Activated CD8-positive, alpha-beta memory T cell treated with anti-CD3 and anti-CD28 coated beads, Interleukin-2, amount 50 U/mL, for 24 hours (primary cell): Measurements from ENCODE around the gene CHD5.

Experiments
- DNase-seq: peaks from one replicate; pipeline ENCODE4 v3.0.0-alpha.2; 2020; ENCODE audit errors: extremely low read depth

Gene CHD5

DNA sequence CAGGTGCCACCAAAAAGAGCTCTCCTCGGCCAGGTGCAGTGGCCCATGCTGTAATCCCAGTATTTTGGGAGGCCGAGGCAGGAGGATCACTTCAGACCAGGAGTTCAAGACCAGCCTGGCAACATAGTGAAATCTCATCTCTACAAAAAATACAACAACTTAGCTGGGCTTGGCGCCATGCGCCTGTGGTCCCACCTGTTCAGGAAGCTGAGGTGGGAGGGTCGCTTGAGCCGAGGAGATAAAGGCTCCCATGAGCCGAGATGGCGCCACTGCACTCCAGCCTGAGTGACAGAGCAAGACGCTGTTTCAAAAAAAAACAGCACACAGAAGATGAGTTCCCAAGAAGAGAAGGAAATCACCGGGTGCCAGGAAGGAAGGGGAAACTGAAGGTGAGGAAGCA is 67.0 kb downstream of the CHD5 start:
- DNase-seq: no peak

DNA sequence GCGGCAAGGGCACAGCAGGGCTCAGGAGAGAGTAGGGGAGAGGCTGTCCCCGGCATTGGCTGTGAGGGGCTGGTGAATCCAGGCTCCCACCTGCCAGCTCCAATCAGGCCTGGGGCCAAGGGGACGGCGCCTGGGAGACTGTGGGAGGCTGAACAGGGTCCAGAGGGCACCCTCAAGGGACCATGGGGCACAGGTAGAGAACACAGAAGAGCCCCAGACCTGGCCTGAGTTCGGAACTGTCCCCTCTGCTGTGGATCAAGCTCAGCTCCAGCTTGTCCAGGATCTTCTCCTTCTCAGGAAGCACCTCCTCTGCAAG is 67.5 kb downstream of the CHD5 start:
- DNase-seq: no peak

DNA sequence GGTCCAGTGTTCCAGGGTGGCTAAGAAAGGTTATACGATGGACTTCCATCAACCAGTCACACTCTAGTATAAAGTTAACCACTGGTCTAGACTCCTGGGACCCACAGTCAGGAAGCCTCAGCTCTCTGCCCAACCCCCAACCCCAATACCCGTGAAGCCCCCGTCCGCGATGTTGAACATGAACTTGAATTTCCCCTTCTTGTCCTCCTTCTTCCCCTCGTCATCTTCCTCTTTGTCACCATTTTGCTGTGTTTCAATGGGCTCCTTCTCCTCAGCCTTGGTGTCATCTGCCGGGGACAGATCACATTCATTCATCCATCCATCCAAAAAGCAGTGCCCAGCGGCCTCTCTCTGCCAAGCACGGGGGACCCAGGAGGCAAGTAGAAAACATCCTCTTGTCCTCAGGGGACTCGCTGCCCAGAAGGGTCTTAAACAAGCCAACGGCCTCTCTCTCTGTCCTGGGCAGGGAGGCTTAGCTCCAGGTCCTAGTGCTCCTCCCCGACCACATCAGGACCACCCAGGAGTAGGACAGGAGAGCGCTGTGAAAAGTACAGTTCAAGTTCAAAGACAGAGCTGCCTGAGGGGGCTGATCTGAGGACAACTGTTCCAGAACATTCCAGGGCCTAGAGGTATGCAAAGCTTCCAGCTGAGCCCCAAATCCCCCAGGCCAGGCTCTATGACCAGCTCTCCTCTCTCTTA is 68.0 kb downstream of the CHD5 start:
- no peak for DNase-seq

DNA sequence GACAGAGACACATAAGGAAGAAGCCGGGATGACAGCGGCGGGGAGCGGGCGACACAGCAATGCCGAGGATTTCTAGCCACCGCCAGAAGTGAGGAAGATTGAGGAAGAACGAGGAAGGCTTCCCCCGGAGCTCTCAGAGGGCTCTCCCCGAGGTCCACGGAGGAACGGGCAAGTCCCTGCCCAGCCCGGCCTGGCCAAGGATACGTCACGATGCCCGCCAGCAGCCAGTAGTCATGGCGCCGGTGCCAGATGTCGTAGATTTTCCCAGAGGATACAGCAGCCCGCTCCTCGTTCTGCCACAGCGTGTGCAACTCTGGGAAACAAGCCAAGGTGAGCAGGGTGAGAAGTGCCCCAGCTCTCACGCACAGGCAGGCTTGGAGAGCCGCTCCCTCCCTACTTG is 68.5 kb downstream of the CHD5 start:
- no peak for DNase-seq

DNA sequence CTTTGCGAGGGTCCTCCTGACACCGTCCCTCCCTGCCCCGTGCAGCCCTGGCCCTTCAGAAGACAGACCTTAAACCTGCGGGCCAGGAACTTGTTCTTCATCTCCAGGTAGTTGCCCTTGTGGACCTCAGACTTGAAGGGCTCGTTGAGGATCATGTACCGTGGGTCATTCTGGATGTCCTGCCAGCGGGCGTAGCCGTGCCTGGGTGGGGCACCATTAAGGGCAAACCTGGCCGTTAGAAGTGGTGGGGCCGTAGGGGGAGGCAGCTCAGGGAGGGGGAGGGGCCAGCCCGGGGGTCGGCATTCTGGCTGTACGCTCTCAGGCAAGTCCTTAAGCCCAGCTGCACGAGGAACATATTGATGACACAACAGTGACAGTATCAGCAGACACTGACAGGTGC is 69.8 kb downstream of the CHD5 start:
- DNase-seq: no peak

DNA sequence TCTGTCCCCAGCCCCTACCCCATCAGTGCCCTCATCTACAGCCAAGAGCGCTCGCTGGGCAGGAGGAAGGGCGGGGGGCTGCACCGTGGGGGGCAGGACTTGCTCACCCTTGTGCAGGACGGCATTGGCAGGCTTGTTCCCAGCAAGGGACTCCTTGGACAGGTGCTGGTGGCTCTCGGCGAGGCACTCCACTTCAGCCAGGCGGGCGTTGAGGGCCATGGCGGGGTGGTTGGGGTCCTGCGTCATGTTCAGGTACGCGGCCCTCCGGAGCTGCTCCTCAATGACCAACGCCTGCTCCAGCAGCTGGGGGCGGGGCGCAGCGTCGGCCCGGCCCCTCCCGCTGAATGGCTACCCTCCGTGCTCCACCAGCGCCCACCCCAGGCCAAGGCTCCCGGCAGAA is 70.4 kb downstream of the CHD5 start:
- DNase-seq: no peak

DNA sequence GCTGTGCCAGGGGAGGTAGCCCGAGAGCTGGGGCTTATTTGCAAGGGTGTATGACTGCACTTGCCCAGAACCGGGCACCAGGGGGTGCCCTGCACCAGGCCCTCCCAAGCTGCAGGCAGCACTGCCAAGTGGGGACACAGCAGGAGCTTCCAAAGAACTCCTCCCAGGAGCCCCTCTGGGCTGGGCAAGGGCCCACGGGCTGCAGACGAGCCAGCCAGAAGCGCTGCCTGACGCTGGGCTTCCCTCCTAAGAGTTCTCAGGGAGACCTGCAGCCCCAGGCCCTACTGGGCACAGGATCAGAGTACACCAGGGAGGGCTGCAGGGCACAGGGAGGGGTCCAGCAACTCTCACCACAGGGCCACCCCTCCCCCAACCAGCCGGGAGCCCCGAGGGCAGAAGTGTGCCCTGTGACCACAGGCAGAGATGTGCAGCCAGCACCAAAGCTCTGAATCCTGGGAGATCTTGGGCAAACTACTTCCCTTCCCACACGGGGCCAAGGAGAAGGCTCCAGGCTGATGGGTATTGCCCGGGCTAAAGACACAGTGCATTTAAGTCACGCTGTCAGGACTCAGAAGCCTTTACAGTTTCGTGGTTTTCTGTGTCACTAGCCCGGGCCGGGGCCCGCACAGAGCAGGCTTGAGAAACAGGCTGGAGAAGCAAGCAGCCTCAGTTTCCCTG is 71.0 kb downstream of the CHD5 start:
- DNase-seq: no peak

DNA sequence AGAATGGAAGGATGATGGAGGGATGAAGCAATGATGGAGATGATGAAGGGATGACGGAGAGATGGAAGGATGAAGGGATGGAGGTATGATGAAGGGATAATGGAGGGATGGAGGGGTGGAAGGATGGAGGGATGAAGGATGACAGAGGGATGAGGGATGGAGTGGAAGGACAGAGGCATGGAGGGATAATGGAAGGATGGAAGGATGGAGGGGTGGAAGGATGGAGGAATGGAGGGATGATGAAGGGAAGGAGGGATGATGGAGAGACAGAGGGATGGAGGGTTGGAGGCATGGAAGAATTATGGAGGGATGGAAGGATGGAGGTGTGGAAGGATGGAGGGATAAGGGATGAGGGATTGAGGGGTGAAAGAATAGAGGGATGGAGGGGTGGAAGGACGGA is 71.6 kb downstream of the CHD5 start:
- no peak for DNase-seq

DNA sequence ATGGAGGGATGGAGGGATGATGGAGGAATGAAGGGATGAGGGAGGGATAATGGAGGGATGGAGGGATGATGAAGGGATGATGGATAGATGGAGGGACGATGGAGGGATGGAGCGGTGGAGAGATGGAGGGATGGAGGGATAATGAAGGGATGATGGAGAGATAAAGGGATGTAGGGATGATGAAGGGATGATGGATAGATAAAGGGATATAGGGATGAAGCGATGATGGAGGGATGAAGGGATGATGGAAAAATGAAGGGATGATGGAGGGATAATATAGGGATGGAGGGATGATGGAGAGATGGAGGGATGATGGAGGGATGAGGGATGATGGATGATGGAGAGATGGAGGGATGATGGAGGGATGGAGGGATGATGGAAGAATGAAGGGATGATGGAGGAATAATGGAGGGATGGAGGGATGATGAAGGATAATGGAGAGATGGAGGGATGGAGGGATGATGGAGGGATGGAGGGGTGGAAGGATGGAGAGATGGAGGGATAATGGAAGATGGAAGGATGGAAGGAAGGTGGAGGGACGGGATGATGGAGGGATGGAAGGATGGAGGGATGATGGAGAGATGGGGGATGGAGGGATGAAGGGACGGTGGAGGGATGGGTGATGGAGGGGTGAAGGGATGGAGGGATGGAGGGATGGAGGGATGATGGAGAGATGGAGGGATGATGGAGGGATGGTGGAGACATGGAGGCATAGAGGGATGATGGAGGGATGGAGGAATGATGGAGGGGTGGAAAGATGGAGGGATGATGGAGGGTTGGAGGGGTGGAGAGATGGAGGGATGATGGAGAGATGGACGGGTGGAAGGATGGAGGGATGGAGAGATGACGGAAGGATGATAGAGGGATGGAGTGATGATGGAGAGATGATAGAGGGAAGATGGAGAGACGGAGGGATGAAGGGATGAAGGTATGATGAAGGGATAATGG is 72.4 kb downstream of the CHD5 start:
- DNase-seq: no peak

DNA sequence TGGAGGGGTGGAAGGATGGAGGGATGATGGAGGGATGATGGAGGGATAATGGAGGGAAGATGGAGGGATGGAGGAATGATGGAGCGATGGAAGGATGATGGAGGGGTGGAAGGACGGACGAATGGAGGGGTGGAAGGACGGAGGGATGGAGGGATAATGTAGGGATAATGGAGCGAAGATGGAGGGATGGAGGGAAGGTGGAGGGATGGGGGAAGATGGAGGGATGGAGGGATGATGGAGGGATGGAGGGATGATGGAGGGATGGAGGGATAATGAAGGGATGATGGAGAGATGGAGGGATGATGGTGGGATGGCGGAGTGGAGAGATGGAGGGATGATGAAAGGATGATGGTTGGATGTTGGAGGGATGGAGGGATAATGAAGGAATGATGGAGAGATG is 73.1 kb downstream of the CHD5 start:
- no peak for DNase-seq

DNA sequence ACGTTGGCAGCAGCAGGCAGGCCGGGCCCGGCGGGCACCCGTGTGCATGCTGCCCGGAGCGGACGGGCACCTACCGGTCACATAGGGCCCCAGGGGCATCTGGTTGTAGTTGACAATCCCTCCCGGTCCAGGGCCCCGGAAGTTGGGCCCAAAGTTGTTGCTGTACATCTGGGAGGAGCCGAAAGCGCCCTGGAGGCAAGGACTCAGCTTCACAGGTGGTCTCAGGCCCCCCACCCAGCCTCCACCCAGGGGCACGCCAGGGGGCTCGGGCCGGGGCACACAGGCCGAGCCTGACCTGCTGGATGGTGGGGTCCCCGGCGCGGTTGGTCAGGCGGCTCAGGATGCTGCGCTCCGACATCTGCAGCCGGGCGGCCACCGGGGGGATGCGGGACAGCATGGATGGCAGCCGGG is 73.8 kb downstream of the CHD5 start:
- DNase-seq: no peak

DNA sequence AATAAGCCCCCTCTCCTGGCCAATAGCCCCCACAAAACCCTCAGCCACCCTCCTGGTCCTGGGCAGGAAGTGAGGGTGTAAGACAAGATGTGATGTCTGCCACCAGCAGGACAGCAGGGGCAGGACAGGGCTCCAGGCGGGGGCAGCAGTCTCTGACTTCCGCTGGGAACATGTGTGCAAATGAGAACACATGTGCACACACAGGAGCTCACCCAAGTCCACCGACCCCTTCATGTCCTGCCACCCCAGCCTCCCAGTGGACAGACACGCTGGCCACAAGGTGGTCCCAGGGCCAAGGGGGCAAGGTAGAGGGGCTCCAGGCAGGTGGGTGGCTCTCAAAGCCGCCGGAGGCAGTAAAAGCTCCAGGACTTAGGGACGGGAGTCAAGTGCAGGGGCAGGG is 74.4 kb downstream of the CHD5 start:
- no peak for DNase-seq

DNA sequence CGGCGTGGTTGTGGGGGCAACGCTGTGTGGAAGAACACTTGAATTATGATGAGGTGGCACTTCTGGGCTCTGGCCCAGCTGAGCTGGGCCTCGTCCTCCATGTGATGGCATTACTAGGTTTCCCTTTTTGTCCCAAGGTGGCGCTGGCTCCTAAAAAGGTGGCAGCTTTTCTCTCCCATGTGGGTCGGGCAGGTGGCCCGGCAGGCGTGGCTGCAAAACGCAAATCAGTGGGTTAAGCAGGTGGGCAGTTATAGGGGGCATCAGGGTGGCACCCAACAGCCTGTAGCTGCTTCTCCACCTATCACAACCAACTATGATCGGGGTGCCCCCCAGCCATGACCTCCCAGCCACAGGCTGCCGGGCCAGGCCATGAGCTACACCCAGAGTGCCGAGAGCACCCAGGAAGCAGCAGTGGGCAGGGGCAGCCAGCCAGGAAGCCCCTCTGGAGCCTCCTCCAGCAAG is 74.9 kb downstream of the CHD5 start:
- DNase-seq: no peak

DNA sequence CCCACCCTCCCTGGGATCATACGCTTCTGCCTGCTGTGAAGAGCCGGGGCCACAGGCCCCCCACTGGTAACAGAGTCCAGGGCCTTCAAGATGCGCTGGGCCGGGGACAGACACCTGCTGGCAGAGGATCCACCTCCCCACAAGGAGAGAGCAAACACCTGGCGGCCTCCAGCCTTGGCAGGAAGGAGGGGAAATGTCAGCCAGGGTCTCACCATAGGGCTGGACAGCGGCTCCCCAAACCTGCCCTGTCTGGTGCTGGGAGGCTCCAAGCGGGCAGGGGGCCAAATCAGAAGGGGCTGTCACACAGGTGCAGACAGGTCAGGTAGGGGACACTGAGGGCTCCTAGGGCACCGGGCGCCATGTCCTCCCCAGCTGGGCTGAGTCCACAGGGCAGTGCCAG is 75.5 kb downstream of the CHD5 start:
- DNase-seq: no peak

DNA sequence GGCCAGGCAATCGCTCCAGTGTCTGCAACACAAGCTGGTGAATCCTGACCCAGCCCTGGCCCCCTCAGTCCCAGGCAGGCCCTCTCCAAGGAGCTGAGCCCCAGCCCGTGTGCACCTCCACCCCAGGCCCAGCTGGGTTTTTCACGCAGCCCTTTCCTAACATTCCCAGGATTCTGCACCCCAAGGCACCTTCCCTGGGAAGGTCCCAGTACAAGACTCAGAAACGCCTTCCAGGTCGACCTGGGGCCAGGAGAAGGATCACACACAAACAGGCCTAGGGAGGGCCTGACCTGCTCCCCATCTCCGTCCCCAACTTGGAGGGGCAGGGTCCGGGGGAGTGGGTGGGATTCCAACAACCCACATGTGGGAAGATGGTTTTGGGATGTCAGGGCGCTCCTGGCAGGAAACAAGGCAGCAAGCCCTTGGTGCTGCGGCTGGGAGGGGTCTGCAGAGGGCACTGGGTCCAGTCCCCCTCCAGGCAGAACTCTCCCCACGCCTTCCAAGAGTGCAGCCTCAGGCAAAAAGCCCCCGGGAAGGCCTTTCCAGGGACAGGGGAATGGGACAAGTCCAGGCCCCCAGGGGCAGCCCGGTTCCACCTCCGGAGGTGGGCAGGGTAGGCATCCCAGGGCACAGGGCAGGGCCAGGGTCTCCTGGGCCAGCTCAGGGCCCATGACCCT is 76.1 kb downstream of the CHD5 start:
- DNase-seq: no peak

DNA sequence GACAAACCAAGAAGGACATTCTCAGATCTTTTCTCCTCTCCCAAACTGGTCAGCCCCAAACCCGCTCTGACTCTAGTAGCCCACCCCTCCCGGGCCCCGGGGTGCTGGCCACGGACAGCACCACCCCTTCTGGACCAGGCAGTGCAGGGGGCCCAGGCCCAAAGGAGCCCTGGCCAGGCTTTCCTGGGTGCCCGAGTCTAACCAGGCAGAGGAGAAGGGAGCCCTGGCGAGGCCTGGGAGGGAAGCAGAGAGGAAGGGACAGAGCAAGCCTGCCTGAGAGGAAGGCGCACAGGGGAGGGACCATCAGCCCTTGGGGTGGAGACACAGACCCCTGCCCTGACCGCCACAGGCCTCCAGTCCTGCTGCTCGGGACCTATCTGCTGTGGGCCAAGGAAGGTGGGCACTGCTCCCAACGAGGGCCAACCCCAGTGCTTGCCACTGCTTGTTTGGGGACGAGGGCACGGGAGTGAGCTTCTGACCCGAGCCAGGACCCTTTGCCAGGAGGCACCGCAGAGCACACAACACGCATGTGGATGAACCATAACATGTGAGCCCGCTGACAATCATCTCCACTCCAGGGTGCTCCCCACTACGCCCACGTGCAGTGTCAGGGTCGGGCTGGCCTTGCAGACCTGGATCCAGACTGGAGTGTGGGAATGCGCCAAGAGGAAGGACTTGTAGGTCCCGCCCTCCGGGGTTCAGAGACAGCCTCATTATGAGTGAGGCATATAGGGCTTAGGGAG is 76.8 kb downstream of the CHD5 start:
- DNase-seq: no peak

DNA sequence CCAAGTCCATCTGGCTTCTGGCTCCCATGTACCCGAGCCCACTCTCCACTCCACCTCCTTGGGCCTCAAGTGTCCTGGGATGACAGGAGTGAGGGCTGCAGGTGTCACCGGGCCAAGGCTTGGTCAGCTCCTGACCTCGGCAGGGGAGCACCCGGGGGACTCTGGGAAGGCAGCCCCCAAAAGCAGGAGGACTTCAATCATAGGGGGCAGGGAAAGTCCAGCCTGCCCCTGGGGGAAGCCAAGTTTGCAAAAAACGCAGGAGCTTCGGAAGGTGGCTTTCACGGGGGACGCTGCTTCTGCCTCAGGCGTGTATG is 77.6 kb downstream of the CHD5 start:
- DNase-seq: no peak

DNA sequence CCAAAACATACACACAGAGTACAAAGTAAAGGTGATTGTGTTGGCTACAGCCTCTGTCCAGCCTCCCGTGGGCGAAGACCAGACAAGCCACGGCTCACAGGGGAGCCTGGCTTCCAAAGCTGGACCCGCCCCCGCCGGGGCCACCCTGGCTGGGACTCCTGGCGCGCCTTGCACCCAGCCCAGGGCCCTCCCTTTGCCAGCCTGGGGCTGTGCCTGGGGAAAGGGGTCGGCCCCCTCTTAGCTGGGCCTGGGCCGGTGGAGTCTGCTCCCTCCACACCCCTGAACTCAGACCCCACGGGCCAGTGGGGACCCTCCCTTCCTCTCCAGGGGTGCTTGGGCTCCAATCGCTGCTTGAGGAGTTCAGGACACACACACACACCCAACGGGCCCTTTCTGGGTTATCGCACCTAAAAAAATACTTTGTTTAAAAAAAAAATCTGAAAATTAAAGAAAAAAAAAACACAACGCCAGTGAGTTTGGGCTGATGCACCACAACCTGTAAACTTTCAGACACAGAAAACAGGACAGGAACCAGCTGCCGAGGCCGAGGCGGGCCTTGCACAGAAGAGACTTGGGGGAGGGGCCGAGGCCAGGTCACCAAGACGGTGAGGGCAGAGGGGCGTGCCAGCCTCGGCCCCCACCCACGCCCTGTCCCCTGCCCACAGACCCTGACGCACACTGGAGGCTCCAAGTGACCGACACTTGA is 78.1 kb downstream of the CHD5 start:
- no peak for DNase-seq

DNA sequence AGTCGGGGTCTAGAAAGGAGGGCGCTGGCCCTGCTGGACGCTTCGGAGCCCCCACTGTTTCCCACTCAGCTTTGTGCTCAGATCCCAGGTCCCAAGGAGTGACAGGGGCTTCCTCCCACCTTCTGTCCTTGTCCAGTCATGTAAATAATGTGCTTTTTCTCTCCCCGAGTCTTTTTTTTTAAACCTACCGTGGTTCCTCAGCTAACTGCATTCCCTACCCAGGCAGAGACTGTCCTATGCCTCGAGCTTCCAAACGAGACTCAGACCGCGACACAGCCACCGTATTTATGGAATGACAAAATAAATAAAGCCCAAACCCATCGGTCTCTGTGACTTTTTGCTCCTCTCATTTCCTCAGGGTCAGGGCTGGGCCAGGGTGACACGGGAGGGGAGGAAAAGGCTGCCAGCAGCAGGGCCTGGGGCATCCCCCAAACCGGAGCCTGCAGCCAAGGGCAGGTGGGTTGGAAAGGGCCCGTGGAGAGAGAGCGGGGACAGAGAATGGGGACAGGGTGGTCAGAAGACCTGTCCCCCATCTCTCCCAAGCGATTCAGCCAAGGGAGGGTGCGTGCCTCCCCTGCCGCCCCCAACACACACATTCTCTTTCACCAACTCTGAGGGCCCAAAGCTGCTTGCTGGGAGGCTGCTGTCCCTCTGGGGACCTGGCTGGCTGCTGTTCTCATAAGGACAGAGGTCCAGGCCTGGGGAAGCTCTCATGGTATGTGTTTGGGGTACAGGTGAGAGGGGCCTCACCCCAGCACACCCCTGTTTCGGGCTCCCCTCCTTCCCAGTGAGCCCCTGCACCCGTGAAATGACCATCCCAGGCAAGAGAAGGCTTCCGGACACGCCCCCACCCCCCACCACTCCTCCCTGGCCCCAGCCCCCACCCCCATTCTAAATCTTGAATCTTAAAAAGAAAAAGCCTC is 79.0 kb downstream of the CHD5 start:
- no peak for DNase-seq
